GM12878 (cell line): ENCODE data around the gene MARCKSL1. TPM values are rescaled to one million over a fixed set of nuclear protein-coding genes. Genes with fewer than 3 reads are reported as not detected.

Experiments
- CBX3 ChIP-seq: fragments of 200-600 bp; sonication (generic); IDR thresholded peaks from 2 replicates; pipeline ENCODE4 v1.6.1; 2016; ENCODE audit warnings: low read depth, borderline replicate concordance
- HDAC6 ChIP-seq: fragments of 200-600 bp; sonication (generic); IDR thresholded peaks from one replicate; pipeline ENCODE4 v1.8.0; 2017; ENCODE audit warnings: antibody characterized with exemption; ENCODE audit not compliant: unreplicated experiment
- IKZF1 ChIP-seq: fragments of 450-650 bp; conservative IDR thresholded peaks from 2 replicates; pipeline ENCODE4 v1.6.1; 2017; ENCODE audit warnings: antibody characterized with exemption, mild to moderate bottlenecking
- MEF2A ChIP-seq: IDR thresholded peaks from 2 replicates; pipeline ENCODE4 v1.6.1; 2011; ENCODE audit warnings: low read depth, mild to moderate bottlenecking, low read length, moderate library complexity; ENCODE audit not compliant: insufficient read depth
- MYB ChIP-seq: fragments of 150-350 bp; IDR thresholded peaks from 2 replicates; pipeline ENCODE4 v1.6.1; 2014; ENCODE audit warnings: mild to moderate bottlenecking, low read depth, low read length, borderline replicate concordance
- RELA ChIP-seq: fragments of 450-650 bp; IDR thresholded peaks from 2 replicates; pipeline ENCODE4 v1.8.0; 2014; ENCODE audit warnings: borderline replicate concordance; ENCODE audit not compliant: partially characterized antibody
- SIX5 ChIP-seq: IDR thresholded peaks from 2 replicates; pipeline ENCODE4 v1.6.1; 2011; ENCODE audit warnings: mild to moderate bottlenecking, low read depth, low read length, moderate library complexity; ENCODE audit not compliant: severe bottlenecking
- STAT1 ChIP-seq: fragments of 450-650 bp; conservative IDR thresholded peaks from 2 replicates; pipeline ENCODE4 v1.6.1; 2014; ENCODE audit warnings: antibody characterized with exemption, mild to moderate bottlenecking
- TAF1 ChIP-seq: IDR thresholded peaks from 2 replicates; pipeline ENCODE4 v1.6.1; 2011; ENCODE audit warnings: mild to moderate bottlenecking, low read depth, low read length, borderline replicate concordance
- TCF3 ChIP-seq: IDR thresholded peaks from 2 replicates; pipeline ENCODE4 v1.6.1; 2012; ENCODE audit warnings: low read depth, mild to moderate bottlenecking, low read length, borderline replicate concordance; ENCODE audit not compliant: insufficient read depth
- ZNF24 ChIP-seq: fragments of 450-650 bp; IDR thresholded peaks from 2 replicates; pipeline ENCODE4 v1.6.1; 2017; ENCODE audit warnings: antibody characterized with exemption, mild to moderate bottlenecking
- polyA plus RNA-seq, 11 experiments: library from polyadenylated mRNA; depleted of rRNA in 4 of 11; unstranded in 6 of 11; stranded (reverse) in 5 of 11; fragments of >200 nt; fragmentation: Nextera tagmentation in 4 of 11; fragmentation: Illumina TruSeq in 1 of 11; extraction: Ambion mirVana in 4 of 11; extraction: Trizol in 1 of 11; gene quantifications; 1 replicate in 1 of 11; 2 replicates in 10 of 11; pipeline versions ENCODE4 v1.2.1 to v1.2.3, GENCODE V29; 2011 to 2016; ENCODE audit warnings: inconsistent platforms in 2 of 11, missing spikeins in 2 of 11, low read depth in 1 of 11
- total RNA-seq, 4 experiments: library from RNA; depleted of rRNA in 3 of 4; stranded (reverse); fragments of >200 nt in 3 of 4; fragmentation: Illumina TruSeq in 1 of 4; extraction: Trizol in 1 of 4; gene quantifications; 2 replicates each; pipeline versions ENCODE4 v1.2.1 to v1.2.3, GENCODE V29; 2013 to 2021
- TF ChIP-seq, protein P1 (sequence below): fragments of 450-650 bp; IDR thresholded peaks from 2 replicates; pipeline ENCODE4 v1.6.1; 2017; ENCODE audit warnings: mild to moderate bottlenecking, moderate library complexity
- TF ChIP-seq, protein P2 (sequence below): fragments of 450-650 bp; IDR thresholded peaks from 2 replicates; pipeline ENCODE4 v1.6.1; 2018; ENCODE audit warnings: mild to moderate bottlenecking, low read depth, moderate library complexity; ENCODE audit not compliant: partially characterized antibody
- TF ChIP-seq, protein P3 (sequence below): IDR thresholded peaks from 2 replicates; pipeline ENCODE4 v1.6.1; 2012; ENCODE audit warnings: mild to moderate bottlenecking, low read depth, low read length
- TF ChIP-seq, protein P4 (sequence below): fragments of 450-650 bp; formaldehyde crosslinking; IDR thresholded peaks from 2 replicates; pipeline ENCODE4 v1.4.0; 2020; ENCODE audit warnings: mild to moderate bottlenecking, moderate library complexity

MARCKSL1 gene
- total and polyA plus RNA-seq, 10 of the 15 experiments (the other 5 are each of a cell fraction or from before 2014, with no cell fraction given), result 14.5 to 225 (median 158) TPM

DNA sequence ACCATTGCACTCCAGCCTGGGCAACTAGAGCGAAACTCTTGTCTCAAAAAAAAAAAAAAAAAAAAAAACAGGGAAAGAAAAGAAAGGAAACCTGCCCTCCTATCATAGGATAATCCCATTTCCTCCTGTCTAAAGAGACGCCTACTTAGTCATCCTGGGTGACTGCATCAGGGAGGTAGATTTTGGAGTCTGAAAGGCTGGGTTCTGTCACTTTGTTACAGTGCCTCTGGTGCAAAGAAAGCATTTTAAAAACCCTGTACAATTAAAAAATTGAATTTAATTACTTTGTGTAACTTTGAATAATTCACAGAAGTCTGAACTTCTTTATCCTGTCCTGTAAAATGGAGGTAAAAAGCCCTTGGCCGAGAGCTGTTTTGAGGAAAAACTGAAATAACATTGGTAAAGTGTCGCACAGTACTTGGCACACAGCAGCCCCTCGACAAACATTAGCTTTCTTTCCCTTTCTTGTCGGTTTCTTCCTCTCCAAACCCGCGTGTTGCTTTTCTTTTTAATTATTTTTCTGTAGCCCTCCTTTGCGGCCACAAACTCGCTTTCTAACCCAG lies 44.8 kb downstream of the MARCKSL1 start (continued):
- TF ChIP-seq, protein P1, sequence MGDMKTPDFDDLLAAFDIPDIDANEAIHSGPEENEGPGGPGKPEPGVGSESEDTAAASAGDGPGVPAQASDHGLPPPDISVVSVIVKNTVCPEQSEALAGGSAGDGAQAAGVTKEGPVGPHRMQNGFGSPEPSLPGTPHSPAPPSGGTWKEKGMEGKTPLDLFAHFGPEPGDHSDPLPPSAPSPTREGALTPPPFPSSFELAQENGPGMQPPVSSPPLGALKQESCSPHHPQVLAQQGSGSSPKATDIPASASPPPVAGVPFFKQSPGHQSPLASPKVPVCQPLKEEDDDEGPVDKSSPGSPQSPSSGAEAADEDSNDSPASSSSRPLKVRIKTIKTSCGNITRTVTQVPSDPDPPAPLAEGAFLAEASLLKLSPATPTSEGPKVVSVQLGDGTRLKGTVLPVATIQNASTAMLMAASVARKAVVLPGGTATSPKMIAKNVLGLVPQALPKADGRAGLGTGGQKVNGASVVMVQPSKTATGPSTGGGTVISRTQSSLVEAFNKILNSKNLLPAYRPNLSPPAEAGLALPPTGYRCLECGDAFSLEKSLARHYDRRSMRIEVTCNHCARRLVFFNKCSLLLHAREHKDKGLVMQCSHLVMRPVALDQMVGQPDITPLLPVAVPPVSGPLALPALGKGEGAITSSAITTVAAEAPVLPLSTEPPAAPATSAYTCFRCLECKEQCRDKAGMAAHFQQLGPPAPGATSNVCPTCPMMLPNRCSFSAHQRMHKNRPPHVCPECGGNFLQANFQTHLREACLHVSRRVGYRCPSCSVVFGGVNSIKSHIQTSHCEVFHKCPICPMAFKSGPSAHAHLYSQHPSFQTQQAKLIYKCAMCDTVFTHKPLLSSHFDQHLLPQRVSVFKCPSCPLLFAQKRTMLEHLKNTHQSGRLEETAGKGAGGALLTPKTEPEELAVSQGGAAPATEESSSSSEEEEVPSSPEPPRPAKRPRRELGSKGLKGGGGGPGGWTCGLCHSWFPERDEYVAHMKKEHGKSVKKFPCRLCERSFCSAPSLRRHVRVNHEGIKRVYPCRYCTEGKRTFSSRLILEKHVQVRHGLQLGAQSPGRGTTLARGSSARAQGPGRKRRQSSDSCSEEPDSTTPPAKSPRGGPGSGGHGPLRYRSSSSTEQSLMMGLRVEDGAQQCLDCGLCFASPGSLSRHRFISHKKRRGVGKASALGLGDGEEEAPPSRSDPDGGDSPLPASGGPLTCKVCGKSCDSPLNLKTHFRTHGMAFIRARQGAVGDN, result no peak
- TF ChIP-seq, protein P2, sequence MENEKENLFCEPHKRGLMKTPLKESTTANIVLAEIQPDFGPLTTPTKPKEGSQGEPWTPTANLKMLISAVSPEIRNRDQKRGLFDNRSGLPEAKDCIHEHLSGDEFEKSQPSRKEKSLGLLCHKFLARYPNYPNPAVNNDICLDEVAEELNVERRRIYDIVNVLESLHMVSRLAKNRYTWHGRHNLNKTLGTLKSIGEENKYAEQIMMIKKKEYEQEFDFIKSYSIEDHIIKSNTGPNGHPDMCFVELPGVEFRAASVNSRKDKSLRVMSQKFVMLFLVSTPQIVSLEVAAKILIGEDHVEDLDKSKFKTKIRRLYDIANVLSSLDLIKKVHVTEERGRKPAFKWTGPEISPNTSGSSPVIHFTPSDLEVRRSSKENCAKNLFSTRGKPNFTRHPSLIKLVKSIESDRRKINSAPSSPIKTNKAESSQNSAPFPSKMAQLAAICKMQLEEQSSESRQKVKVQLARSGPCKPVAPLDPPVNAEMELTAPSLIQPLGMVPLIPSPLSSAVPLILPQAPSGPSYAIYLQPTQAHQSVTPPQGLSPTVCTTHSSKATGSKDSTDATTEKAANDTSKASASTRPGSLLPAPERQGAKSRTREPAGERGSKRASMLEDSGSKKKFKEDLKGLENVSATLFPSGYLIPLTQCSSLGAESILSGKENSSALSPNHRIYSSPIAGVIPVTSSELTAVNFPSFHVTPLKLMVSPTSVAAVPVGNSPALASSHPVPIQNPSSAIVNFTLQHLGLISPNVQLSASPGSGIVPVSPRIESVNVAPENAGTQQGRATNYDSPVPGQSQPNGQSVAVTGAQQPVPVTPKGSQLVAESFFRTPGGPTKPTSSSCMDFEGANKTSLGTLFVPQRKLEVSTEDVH, result no peak
- 0 out of 2 replicates have a peak, but pooled peaks have one; percentile 5 for TF ChIP-seq ZNF24
- no peak for TF ChIP-seq MYB
- no peak for TF ChIP-seq STAT1
- no peak for TF ChIP-seq TCF3
- no peak for TF ChIP-seq HDAC6
- TF ChIP-seq RELA, result no peak
- no peak for TF ChIP-seq IKZF1
- TF ChIP-seq, protein P3, sequence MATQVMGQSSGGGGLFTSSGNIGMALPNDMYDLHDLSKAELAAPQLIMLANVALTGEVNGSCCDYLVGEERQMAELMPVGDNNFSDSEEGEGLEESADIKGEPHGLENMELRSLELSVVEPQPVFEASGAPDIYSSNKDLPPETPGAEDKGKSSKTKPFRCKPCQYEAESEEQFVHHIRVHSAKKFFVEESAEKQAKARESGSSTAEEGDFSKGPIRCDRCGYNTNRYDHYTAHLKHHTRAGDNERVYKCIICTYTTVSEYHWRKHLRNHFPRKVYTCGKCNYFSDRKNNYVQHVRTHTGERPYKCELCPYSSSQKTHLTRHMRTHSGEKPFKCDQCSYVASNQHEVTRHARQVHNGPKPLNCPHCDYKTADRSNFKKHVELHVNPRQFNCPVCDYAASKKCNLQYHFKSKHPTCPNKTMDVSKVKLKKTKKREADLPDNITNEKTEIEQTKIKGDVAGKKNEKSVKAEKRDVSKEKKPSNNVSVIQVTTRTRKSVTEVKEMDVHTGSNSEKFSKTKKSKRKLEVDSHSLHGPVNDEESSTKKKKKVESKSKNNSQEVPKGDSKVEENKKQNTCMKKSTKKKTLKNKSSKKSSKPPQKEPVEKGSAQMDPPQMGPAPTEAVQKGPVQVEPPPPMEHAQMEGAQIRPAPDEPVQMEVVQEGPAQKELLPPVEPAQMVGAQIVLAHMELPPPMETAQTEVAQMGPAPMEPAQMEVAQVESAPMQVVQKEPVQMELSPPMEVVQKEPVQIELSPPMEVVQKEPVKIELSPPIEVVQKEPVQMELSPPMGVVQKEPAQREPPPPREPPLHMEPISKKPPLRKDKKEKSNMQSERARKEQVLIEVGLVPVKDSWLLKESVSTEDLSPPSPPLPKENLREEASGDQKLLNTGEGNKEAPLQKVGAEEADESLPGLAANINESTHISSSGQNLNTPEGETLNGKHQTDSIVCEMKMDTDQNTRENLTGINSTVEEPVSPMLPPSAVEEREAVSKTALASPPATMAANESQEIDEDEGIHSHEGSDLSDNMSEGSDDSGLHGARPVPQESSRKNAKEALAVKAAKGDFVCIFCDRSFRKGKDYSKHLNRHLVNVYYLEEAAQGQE, result no peak
- TF ChIP-seq CBX3, result no peak
- no peak for TF ChIP-seq TAF1
- TF ChIP-seq MEF2A, result no peak
- TF ChIP-seq SIX5, result no peak
- TF ChIP-seq, protein P4, sequence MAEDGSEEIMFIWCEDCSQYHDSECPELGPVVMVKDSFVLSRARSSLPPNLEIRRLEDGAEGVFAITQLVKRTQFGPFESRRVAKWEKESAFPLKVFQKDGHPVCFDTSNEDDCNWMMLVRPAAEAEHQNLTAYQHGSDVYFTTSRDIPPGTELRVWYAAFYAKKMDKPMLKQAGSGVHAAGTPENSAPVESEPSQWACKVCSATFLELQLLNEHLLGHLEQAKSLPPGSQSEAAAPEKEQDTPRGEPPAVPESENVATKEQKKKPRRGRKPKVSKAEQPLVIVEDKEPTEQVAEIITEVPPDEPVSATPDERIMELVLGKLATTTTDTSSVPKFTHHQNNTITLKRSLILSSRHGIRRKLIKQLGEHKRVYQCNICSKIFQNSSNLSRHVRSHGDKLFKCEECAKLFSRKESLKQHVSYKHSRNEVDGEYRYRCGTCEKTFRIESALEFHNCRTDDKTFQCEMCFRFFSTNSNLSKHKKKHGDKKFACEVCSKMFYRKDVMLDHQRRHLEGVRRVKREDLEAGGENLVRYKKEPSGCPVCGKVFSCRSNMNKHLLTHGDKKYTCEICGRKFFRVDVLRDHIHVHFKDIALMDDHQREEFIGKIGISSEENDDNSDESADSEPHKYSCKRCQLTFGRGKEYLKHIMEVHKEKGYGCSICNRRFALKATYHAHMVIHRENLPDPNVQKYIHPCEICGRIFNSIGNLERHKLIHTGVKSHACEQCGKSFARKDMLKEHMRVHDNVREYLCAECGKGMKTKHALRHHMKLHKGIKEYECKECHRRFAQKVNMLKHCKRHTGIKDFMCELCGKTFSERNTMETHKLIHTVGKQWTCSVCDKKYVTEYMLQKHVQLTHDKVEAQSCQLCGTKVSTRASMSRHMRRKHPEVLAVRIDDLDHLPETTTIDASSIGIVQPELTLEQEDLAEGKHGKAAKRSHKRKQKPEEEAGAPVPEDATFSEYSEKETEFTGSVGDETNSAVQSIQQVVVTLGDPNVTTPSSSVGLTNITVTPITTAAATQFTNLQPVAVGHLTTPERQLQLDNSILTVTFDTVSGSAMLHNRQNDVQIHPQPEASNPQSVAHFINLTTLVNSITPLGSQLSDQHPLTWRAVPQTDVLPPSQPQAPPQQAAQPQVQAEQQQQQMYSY (CRISPR knock-in tag), result no peak
